Activated T-cell treated with anti-CD3 and anti-CD28 coated beads, Interleukin-2, amount 50 U/mL, for 48 hours (primary cell): ENCODE data around the gene ACE2.
A peak's percentile ranks its signal among the peaks of the same experiment; 100 is the strongest.

Experiments
- DNase-seq, 2 experiments: peaks; one replicate each; pipeline ENCODE4 v3.0.0-alpha.2; 2020

The ACE2 gene

GRCh38 chrX:15570145-15570544 is 30.6 kb downstream of the ACE2 start:
- DNase-seq: no peak

DNA sequence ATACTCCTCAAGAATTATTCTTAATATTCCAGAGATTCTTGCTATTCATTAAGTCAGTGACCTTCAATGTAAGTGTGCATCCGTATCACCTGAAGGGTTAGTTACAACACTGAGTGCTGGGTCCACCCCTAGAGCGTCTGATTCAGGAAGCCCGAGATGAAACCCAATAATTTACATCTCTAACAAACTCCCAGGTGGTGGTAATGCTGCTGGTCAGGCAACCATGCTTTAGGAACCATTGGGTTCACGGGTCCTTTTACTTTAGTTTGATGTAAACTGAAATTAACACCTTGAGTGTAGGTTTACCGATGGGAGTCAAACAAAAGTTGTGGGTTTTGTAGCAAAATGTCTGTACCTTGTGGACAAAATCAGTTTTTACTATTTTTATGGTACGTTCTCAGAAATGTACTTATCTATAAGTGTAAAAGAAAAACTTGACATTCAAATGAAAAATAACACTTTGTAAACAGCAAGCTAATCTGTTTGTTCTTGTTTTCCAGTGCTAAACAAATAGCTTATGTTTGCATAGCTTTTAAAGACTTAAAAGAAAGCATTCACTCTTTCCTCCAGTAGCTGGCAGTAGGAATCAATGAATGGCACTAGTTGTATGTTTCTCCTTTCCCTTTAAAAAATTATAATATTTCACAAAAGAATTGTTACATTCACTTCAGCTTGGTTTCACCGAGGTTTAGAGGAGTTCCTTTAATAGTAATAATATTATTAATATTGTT is 32.7 kb downstream of the ACE2 start:
- no peak for DNase-seq

- DNase-seq: no peak
These were observed 33.5 kb downstream of the ACE2 start for GRCh38 chrX:15567267-15567666.

DNA sequence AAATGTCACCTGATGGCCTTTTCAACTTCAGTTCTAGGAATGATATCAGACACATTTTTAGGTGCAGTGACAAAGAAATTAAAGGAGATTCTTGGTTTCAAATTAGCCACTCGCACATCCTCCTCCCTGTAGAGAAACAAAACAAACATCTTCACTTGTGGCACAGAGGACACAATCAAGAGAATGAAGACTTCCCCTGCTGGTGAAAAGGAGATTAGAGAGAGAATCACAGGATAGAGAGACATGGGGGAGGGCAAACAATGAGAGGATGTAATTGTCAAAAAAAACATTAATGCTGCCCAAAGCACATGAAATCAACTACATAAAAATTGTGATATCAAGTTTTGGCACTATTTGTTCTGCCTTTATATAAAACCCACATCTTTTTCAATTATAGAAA is 34.5 kb downstream of the ACE2 start:
- no peak for DNase-seq

GRCh38 chrX:15564981-15565579 is 35.7 kb downstream of the ACE2 start:
- peak; percentile 39 to 46 for DNase-seq

GRCh38 chrX:15563056-15563455 is 37.7 kb downstream of the ACE2 start:
- DNase-seq: no peak

DNA sequence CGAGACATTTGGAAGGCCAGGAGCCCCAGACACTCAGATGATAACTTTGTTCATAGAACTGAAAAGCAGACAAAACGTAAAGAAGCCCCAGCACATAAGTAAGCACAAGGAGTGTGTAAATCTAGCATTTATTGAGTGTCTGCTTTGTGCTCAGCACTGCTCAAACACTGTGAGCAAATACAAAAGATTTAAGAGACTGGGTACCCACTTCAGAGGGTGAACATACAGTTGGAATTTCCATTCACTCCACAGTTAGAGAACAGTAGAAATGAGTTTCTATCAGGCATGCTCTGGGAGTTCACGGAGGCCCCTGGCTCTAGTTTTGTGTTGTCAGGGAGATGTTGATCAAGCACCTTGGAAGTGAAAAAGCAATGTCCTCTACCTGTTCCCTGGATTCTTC is 39.8 kb downstream of the ACE2 start:
- DNase-seq: no peak

GRCh38 chrX:15559227-15559626 is 41.5 kb downstream of the ACE2 start:
- no peak for DNase-seq

GRCh38 chrX:15549189-15550012 is 51.4 kb downstream of the ACE2 start:
- DNase-seq: no peak

GRCh38 chrX:15547356-15547755 is 53.4 kb downstream of the ACE2 start:
- DNase-seq: no peak

GRCh38 chrX:15546745-15547144 is 54.0 kb downstream of the ACE2 start:
- no peak for DNase-seq

GRCh38 chrX:15530318-15530717 is 70.4 kb downstream of the ACE2 start:
- DNase-seq: no peak

DNA sequence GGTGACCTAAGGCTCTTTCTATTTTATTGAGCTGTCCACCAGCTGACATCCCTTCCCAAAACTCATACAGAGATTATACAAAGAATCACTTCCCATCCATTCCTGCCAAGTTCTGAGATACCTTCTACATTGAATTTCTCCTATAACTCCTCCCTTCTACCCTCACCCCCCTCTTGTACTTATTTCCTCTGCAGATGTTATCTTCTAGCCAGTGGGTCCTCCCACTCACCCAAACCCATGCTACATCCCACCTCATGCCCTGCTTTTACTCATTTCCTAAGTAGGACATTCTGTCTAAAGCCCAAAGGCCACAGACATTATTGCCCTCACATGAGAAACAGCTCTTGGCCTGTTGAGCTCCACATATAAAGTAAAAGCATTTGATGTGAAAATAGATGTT is 71.6 kb downstream of the ACE2 start:
- no peak for DNase-seq

GRCh38 chrX:15525664-15526416 is 74.9 kb downstream of the ACE2 start:
- no peak for DNase-seq

GRCh38 chrX:15524417-15524816 is 76.3 kb downstream of the ACE2 start:
- DNase-seq: no peak

DNA sequence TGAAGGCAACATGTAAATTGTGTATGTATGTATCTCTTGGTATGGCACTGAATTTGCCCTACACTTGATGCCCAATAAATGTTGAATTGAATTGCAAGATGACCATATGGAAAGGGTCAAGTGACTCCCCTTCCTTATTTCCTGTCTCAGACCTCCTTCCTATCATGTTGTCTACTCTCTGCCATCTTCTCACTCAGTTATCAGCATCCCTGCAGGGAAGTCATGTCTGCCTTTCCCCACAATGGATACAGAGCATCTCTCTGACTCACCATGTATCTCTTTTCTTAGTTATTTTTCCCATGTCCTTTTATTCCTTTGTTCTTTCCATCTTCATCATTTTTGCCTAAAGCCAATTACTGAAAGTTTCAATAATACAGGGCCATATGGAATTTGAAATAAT is 77.7 kb downstream of the ACE2 start:
- DNase-seq: no peak

DNA sequence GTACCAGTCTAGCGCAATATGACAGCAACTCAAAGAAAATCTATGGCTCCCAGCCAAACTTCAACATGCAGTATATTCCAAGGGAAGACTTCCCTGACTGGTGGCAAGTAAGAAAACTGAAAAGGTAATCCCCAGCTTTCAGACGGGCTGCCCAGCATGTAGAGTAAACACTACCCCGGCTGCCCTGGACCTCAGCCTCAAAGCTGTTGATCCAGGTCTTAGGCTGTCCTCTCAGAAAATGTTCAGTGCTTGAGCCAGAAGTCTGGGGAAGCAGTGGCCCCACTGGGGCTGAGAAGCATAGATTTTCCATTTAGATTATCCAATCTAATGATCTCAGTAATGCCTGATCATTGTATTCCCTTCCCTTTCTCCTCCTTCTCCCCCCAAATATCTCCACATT is 78.3 kb downstream of the ACE2 start:
- DNase-seq: no peak

GRCh38 chrX:15515931-15516330 is 84.8 kb downstream of the ACE2 start:
- no peak for DNase-seq

GRCh38 chrX:15514279-15514678 is 86.5 kb downstream of the ACE2 start:
- DNase-seq: no peak

DNA sequence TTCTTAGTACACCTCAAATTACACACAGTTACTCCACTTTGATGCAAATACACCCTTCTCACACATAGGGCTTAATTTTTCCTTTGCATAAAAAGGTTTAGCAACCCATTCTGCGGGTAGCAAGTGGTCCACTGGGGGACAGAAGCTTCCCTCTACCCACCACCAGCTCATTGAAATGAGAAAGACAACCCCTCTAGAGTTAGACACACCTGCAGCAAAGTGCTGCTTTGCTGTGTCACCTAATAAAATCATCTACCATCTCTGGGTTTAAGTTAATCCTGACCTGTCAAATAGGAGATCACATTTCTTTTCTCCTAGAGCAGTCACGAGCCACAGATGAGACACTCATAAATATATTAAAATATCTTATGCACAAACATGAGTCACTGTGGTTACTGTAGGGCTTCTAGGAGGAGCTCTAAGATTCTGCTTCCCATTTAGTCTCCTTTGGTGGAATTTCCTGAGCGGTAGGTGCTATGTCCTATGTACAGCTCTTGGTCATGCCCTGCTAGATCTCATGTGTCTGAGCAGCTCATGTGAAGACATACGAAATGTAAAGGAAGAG is 88.3 kb downstream of the ACE2 start:
- DNase-seq: no peak

DNA sequence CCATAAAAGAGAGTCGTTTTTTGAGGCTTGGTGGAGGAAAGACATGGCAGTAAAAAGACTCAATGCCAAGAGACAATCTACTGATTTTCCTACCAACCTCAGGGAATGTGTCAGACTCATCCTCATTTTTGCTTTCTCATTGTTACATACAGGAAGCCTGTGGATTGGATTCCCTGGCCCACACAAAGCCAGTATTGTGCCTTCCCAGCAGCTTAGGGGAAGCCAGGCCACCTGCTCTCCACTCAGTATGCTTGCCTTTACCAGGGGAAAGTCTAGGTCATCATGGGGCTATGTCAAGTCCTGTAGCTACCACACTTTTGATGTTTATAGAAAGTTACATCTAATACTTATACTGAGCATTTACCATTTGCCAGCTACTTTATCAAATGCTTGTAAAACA is 89.2 kb downstream of the ACE2 start:
- no peak for DNase-seq
